ENCODE results near the gene NUP98. TPM values are rescaled to one million over a fixed set of nuclear protein-coding genes. Genes with fewer than 3 reads are reported as not detected.

NUP98 gene
- total and polyA plus RNA-seq, 2 of the 13 experiments (the other 11 are each of a cell fraction or from before 2014, with no cell fraction given) = 76.6 to 85.3 TPM

GRCh38 chr11:3642071-3642951 is 155.0 kb downstream of the NUP98 start (continued):
- peak; percentile 21; the same call in 1 of the 2 replicates for TF ChIP-seq ZNF800 (CRISPR knock-in tag; IDR thresholded peaks at IDR 0.05)
- peak; percentile 70; the same call in 1 of the 2 replicates for TF ChIP-seq RNF2 (conservative IDR thresholded peaks at IDR 0.05; ENCODE audit: low read depth)
- no peak for TF ChIP-seq THAP9 (CRISPR knock-in tag; IDR thresholded peaks at IDR 0.05; ENCODE audit: borderline replicate concordance)
- TF ChIP-seq, protein P1, sequence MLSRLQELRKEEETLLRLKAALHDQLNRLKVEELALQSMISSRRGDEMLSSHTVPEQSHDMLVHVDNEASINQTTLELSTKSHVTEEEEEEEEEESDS (CRISPR knock-in tag; IDR thresholded peaks at IDR 0.05; ENCODE audit: borderline replicate concordance) = peak; percentile 96
- no peak for TF ChIP-seq ZNF230 (CRISPR knock-in tag; IDR thresholded peaks at IDR 0.05)
- no peak for TF ChIP-seq SP140L (CRISPR knock-in tag; IDR thresholded peaks at IDR 0.05; ENCODE audit: borderline replicate concordance)
- peak; percentile 67; the same call in 1 of the 2 replicates for TF ChIP-seq ZNF232 (CRISPR knock-in tag; IDR thresholded peaks at IDR 0.05; ENCODE audit: borderline replicate concordance)
- no peak for TF ChIP-seq FIP1L1 (IDR thresholded peaks at IDR 0.05; ENCODE audit: borderline replicate concordance, insufficient read depth, low read depth, low read length)
- no peak for TF ChIP-seq MTA3 (CRISPR knock-in tag; IDR thresholded peaks at IDR 0.05)
- no peak for TF ChIP-seq HES4 (CRISPR knock-in tag; IDR thresholded peaks at IDR 0.05; ENCODE audit: borderline replicate concordance)
- TF ChIP-seq GFI1 (CRISPR knock-in tag; IDR thresholded peaks at IDR 0.05; ENCODE audit: borderline replicate concordance) = no peak
- TF ChIP-seq ZNF33A (CRISPR knock-in tag; IDR thresholded peaks at IDR 0.05; ENCODE audit: borderline replicate concordance) = peak; percentile 89; the same call in 1 of the 2 replicates
- peak; percentile 80; the same call in 1 of the 2 replicates for TF ChIP-seq ZNF431 (CRISPR knock-in tag; IDR thresholded peaks at IDR 0.05; ENCODE audit: borderline replicate concordance, low read depth)
- TF ChIP-seq ZC3H13 (CRISPR knock-in tag; IDR thresholded peaks at IDR 0.05) = no peak
- no peak for TF ChIP-seq DPF2 (CRISPR knock-in tag; IDR thresholded peaks at IDR 0.05; ENCODE audit: borderline replicate concordance, low read depth)
- no peak for TF ChIP-seq ZSCAN20 (CRISPR knock-in tag; IDR thresholded peaks at IDR 0.05; ENCODE audit: borderline replicate concordance)
- TF ChIP-seq, protein P2, sequence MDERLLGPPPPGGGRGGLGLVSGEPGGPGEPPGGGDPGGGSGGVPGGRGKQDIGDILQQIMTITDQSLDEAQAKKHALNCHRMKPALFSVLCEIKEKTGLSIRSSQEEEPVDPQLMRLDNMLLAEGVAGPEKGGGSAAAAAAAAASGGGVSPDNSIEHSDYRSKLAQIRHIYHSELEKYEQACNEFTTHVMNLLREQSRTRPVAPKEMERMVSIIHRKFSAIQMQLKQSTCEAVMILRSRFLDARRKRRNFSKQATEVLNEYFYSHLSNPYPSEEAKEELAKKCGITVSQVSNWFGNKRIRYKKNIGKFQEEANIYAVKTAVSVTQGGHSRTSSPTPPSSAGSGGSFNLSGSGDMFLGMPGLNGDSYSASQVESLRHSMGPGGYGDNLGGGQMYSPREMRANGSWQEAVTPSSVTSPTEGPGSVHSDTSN (CRISPR knock-in tag; IDR thresholded peaks at IDR 0.05) = no peak
- no peak for TF ChIP-seq ZNF749 (CRISPR knock-in tag; IDR thresholded peaks at IDR 0.05; ENCODE audit: borderline replicate concordance)
- 0 out of 2 replicates have a peak, but pooled peaks have one; percentile 26 for TF ChIP-seq FOXA3 (CRISPR knock-in tag; IDR thresholded peaks at IDR 0.05)
- TF ChIP-seq ZNF3 (CRISPR knock-in tag; IDR thresholded peaks at IDR 0.05) = no peak
- TF ChIP-seq HINFP (CRISPR knock-in tag; IDR thresholded peaks at IDR 0.05; ENCODE audit: low read depth) = peak; percentile 66; the same call in 1 of the 2 replicates
